GM10266 (cell line): ENCODE data around the gene SELENBP1.

Experiments
- DNase-seq: peaks from one replicate; pipeline ENCODE4 v3.0.0; 2012; ENCODE audit errors: extremely low spot score
- CTCF ChIP-seq: IDR thresholded peaks from 2 replicates; pipeline ENCODE4 v1.5.1; 2012; ENCODE audit warnings: mild to moderate bottlenecking, low read depth; ENCODE audit not compliant: control insufficient read depth, insufficient read depth; ENCODE audit errors: missing control alignments

SELENBP1 gene

GRCh38 chr1:151315565-151316235, 56.8 kb downstream of the SELENBP1 start:
- no peak for DNase-seq

More at GRCh38 chr1:151315565-151316235, 56.8 kb downstream of the SELENBP1 start:
- no peak for TF ChIP-seq CTCF
